Body of pancreas (tissue), 4 donors: ENCODE measurements around the gene TMCC3. TPM values are rescaled to one million over a fixed set of nuclear protein-coding genes. Genes with fewer than 3 reads are reported as not detected.

Experiments
- ATAC-seq: fragments of 150-250 bp; one replicate; pipeline ENCODE4 v1.9.1; 2016
- DNase-seq, 4 donors: peaks; one replicate each; pipeline ENCODE4 v3.0.0-alpha.2; 2019
- H3K27ac ChIP-seq, 4 donors: fragments of 200-600 bp; sonication (generic); 1 replicate in 3 of 4; 2 replicates in 1 of 4; pipeline versions ENCODE4 v1.5.1 to v1.6.1; 2016 to 2019; ENCODE audit warnings: mild to moderate bottlenecking in 1 of 4, mixed read lengths in 1 of 4, moderate library complexity in 1 of 4
- H3K27me3 ChIP-seq, 2 donors: fragments of 200-600 bp; sonication (generic); one replicate each; pipeline ENCODE4 v1.6.0; 2016; ENCODE audit warnings: mild to moderate bottlenecking in 1 of 2
- H3K36me3 ChIP-seq, 2 donors: fragments of 200-600 bp; sonication (generic); replicated peaks in 1 of 2; 2 replicates each; pipeline ENCODE4 v1.5.1; 2016; ENCODE audit warnings: low read depth in 2 of 2; ENCODE audit not compliant: insufficient read depth in 1 of 2
- H3K4me1 ChIP-seq: fragments of 200-600 bp; sonication (generic); one replicate; pipeline ENCODE4 v1.6.0; 2016
- H3K4me3 ChIP-seq, 2 donors: fragments of 200-600 bp; sonication (generic); 1 replicate in 1 of 2; 2 replicates in 1 of 2; pipeline ENCODE4 v1.5.1; 2016 to 2019
- H3K9me3 ChIP-seq, 3 donors: fragments of 200-600 bp; sonication (generic); 1 replicate in 2 of 3; 2 replicates in 1 of 3; pipeline ENCODE4 v1.5.1; 2016
- CTCF ChIP-seq, 7 experiments: fragments of 450-650 bp in 4 of 7; fragments of 200-600 bp in 3 of 7; sonication (generic) in 3 of 7; IDR thresholded peaks; one replicate each; pipeline ENCODE4 v1.5.1; 2016 to 2019; ENCODE audit warnings: antibody characterized with exemption in 7 of 7
- POLR2A ChIP-seq, 3 donors: fragments of 450-650 bp; IDR thresholded peaks; one replicate each; pipeline ENCODE4 v1.6.1; 2016; ENCODE audit warnings: antibody characterized with exemption in 3 of 3, mild to moderate bottlenecking in 2 of 3
- WGBS, 2 donors: methylation state at CpG; one replicate each; pipeline ENCODE4 v1.1.5; 2017; 5-methylcytosine and 5-hydroxymethylcytosine counted together
- intact Hi-C: fragments of 100-400 bp; cut with DNase I; formaldehyde crosslinking; loops from one replicate; pipeline ENCODE4 v1.15.1; 2023
- total RNA-seq, 2 donors: library from RNA; depleted of rRNA; stranded (reverse); fragments of >200 nt; gene quantifications; one replicate each; pipeline ENCODE4 v1.1.0, GENCODE V29; 2016

The TMCC3 gene
- total RNA-seq, 2 donors from 2014 or later = 1.3 to 3.6 TPM

DNA sequence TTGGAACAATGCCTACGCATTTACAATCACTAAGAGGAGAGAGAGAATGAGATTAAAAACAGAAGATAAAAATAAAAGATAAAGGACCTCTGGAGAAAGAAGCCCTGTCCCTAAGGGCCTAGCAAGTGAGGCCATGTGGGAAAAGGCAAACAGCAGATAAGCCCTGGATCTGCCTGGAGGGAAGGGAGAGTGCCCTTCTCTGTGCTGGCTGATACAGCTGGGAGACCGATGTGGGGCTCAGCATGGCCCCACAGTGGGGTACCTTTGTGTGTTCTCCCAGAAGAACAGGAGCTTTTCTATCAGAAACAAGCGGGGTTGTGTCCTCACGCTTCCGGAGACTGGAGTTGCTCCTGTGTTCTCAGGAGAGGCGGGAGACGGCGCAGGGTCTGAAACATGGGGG is 59.9 kb downstream of the TMCC3 start:
- intact Hi-C loops = no loop called here
- no peak overlapping the region for H3K27ac ChIP-seq
- WGBS, 2 donors = 75 to 89% methylated on average over 8 of the region's 8 CpGs

GRCh38 chr12:94589591-94590001 is 60.8 kb downstream of the TMCC3 start:
- DNase-seq (no peak), ATAC-seq (no peak)
- Histone ChIP-seq H3K9me3 (no peaks in the 10 kb centered on the region), H3K27ac (no peak overlapping the region), H3K4me3 (no peak overlapping the region), H3K27me3 (no peaks in the 10 kb centered on the region), H3K36me3 (no peaks in the 10 kb centered on the region), H3K4me1 (no peaks in the 10 kb centered on the region)
- TF ChIP-seq CTCF (IDR thresholded peaks at IDR 0.05) = no peak
- TF ChIP-seq POLR2A (IDR thresholded peaks at IDR 0.05) = no peak
- intact Hi-C loops = no loop called here
- 85 to 87% methylated on average over 5 of the region's 5 CpGs for WGBS, 2 donors

More for the DNA sequence above, 59.9 kb downstream of the TMCC3 start:
- H3K36me3 ChIP-seq = no peaks in the 10 kb centered on the region
- no peaks in the 10 kb centered on the region for H3K9me3 ChIP-seq
- H3K27me3 ChIP-seq = no peaks in the 10 kb centered on the region
- TF ChIP-seq POLR2A (IDR thresholded peaks at IDR 0.05) (no peak), CTCF (IDR thresholded peaks at IDR 0.05) (no peak)
- ATAC-seq (no peak), DNase-seq (no peak)
- H3K4me1 ChIP-seq = no peaks in the 10 kb centered on the region
- no peak overlapping the region for H3K4me3 ChIP-seq

DNA sequence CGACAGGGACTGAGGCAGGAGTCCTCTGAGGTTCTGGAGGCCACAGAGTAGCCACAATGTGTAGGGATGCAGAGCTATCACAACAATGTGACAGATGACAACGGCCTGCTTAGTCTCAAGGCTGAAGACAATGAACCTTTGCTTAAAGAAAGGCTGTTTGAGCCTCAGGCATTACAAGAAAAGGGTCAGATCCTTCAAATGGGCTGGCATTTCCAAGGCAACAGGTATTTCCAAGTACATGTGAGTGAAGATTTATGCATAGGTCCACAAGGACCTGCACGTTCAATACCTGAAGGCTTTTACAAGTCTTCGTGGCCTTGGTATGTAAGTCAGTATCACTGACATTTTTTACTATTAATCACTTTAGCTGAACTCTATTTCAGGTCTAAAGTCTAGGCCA is 62.0 kb downstream of the TMCC3 start:
- 76 to 78% methylated on average over 4 of the region's 4 CpGs for WGBS, 2 donors
- no peaks in the 10 kb centered on the region for H3K27me3 ChIP-seq
- H3K4me1 ChIP-seq = no peaks in the 10 kb centered on the region
- H3K4me3 ChIP-seq = no peak overlapping the region
- ATAC-seq (no peak), DNase-seq (no peak)
- intact Hi-C loops = no loop called here
- H3K36me3 ChIP-seq = no peaks in the 10 kb centered on the region
- no peak for TF ChIP-seq POLR2A (IDR thresholded peaks at IDR 0.05)
- no peaks in the 10 kb centered on the region for H3K9me3 ChIP-seq
- H3K27ac ChIP-seq = no peak overlapping the region

DNA sequence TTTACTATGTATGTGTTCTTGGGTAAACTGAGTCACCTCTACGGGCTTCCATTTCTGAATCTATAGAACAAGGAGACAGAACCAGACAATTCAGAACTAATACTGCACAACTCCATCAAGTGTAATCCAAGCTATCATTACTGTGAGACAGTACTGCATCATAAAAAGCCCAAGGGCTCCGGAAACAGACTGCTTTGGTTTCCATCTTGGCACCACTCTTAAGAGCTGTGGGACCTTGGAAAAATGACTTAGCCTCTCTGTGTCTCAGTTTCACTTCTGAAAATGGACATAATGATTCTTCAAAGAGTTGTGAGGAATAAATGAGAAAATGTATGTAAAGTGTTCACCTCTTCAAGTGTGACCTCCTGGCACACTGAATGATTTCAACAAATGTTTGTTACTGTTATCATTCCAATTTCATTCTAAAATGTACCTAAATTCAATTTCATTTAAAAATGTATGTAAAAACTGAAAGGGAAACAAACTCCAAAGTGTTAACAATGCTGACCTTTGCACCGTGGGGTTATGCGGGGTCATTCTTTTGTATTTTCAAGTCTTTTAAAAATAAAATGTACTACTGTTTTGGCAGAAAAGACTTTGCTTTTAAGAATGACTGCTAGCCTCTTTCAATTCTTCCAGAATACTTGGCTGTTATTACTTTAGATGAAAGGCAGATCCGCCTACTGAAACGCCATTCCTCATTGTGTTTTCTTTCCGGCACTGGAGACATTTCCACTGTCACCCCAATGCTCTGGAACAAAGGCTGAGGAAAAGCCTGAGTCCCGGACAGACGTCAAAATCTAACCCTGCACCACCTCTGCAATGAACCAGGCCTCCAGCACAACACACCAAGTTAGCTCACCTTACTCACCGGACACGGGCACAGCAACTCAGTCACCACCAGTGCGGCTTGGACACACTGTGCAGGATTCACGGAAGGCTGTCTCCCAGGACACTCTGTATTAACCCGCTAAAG is 62.8 kb downstream of the TMCC3 start:
- no peak for TF ChIP-seq POLR2A (IDR thresholded peaks at IDR 0.05)
- no peak for TF ChIP-seq CTCF (IDR thresholded peaks at IDR 0.05)
- Histone ChIP-seq H3K9me3 (no peaks in the 10 kb centered on the region), H3K4me3 (no peak overlapping the region), H3K27ac (no peak overlapping the region), H3K4me1 (no peaks in the 10 kb centered on the region), H3K36me3 (no peaks in the 10 kb centered on the region), H3K27me3 (no peaks in the 10 kb centered on the region)
- ATAC-seq = peak; percentile 42
- DNase-seq = no peak
- intact Hi-C loops = no loop called here
- WGBS, 2 donors = 81 to 85% methylated on average over 14 of the region's 14 CpGs

DNA sequence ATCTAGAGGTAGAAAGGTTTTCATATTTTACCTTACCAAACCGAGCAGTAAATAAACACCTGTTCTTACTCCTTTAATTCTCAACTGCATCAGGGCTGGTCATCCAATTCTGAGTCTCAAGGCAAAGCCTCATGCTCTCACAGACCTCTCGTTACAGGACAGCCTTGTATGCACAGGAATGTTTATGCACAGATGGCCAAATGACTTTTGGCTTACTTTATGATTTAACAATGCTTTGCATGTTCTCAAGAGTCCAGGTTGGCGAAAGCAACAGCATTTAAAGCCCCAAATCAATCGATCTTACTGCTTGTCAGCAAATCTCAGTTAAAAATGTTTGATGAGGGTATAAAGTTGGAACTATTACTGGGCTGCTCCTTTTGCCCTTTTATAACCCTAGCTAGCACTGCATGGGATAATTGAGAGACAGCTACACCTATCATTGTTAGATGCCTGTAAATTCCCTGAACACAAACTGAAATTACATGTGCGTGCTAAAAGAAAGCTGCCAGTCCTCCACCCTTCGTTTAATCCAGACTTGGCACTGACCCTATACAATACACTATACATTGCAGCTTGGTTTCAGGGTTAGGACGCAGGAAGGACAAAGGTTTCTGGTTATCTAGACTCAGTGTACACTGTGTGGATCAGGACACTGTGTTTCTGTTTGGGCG is 63.6 kb downstream of the TMCC3 start:
- TF ChIP-seq CTCF (IDR thresholded peaks at IDR 0.05) (no peak), POLR2A (IDR thresholded peaks at IDR 0.05) (no peak)
- intact Hi-C loops = no loop called here
- no peaks in the 10 kb centered on the region for H3K36me3 ChIP-seq
- ATAC-seq = no peak
- DNase-seq = peak in 1 of 4 donors; percentile 19
- H3K4me1 ChIP-seq = no peaks in the 10 kb centered on the region
- H3K9me3 ChIP-seq = no peaks in the 10 kb centered on the region
- H3K27ac ChIP-seq = no peak overlapping the region
- no peak overlapping the region for H3K4me3 ChIP-seq
- no peaks in the 10 kb centered on the region for H3K27me3 ChIP-seq
- WGBS, 2 donors = 25 to 37% methylated on average over 7 to 8 of the region's 8 CpGs
